ENCODE results near the gene ZNF835.
A peak's percentile ranks its signal among the peaks of the same experiment; 100 is the strongest.
"Not testable (repeated sequence)": the region's sequence is repeated elsewhere in the genome, so short reads cannot be mapped to it uniquely, and the experiment has no call there.

The ZNF835 gene

DNA sequence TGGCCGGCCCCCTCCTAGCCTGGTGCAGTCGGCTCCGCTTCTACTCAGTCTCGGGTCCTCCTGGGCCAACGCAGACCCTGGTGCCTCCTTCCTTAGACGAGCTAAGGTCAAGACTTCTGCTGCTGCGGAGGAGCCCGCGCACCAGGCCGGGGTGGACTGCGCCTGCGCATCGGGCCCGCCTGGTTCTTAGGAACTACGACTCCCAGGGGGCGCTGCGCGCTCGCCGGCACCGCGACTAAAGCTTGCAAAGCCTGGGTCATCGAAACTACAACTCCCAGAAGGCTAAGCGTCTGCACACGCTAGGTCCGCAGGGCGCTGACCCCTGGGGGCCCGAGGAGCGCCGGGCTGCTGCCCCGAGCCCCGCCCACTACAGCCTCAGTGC is at the start of gene ZNF835:
ZNF835 (minus strand) TSS at position 145 of the 382 bp plus-strand sequence. CDS start 6,559 bp downstream, outside the sequence.
- peak; percentile 50 to 69 for DNase-seq (ENCODE audit: low read depth in 2 of 2)

DNA sequence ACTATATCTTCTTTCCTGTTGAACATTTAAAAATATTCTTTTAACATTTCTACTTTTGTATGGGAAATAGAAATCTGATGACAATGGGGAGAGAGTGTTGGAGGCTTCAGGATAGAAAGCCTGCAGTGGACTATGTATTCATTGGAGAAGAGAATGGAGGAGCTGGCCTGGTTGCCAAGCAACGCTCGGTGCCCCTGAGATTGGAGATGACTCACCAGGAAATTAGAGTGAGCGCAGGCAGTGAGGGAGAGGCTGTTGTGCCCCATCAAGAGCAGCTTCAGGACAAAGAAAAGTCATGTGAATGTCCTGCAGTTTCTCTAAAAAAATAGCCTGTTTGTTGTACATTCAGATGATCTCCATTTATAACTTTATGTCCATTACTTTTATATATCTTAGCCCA is 48.7 kb upstream of the ZNF835 start:
- no peak for DNase-seq (ENCODE audit: low read depth in 2 of 2)

DNA sequence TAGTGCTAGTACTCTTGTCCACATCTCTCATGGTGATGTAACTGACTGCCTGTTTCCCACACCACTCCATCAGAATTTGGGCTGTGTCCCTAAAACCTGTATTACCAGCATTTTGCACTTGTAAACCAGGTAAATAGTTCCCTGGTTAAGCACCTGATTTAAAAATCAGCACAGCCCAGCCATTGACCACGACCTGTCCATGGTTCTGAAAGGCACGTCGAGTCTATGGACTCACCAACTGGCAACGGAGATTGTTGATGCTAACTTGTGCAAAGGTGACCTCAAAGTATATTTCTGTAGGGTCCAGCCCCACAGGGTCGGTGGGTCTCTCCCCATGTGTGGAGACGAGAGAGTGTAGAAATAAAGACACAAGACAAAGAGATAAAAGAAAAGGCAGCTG is 46.7 kb upstream of the ZNF835 start:
- no peak for DNase-seq (ENCODE audit: low read depth in 2 of 2)

DNA sequence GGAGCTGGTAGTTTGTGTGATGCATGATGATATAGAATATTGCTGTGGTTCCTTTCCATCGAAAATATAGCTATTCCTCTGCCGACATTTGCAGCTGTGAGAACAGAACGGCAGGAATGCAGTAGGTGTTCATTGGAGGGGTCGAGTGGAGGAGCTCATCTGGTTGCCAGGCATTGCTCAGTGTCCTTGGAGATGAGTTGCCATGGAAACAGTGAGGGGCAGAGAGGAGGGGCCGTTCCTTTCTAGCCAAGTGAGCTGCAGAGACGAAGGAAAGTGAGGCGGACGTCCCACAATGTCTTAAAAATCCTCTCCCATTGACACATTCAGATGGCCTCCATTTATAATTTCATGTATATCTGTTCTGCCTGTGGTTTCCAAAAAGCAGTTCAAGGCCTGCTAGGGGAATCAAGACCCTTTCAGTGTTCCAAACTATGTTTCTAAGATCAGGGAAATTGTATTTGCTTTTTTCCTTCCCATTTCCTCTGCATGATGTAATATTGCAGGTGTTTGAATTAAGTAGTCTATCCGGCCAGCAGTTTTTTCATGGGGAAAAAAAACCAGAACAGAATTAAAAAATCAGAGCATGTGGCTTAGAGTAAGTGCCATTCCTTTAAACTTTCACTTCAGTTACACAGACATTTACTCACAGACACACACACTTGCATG is 41.2 kb upstream of the ZNF835 start:
- DNase-seq (ENCODE audit: low read depth in 2 of 2): no peak

DNA sequence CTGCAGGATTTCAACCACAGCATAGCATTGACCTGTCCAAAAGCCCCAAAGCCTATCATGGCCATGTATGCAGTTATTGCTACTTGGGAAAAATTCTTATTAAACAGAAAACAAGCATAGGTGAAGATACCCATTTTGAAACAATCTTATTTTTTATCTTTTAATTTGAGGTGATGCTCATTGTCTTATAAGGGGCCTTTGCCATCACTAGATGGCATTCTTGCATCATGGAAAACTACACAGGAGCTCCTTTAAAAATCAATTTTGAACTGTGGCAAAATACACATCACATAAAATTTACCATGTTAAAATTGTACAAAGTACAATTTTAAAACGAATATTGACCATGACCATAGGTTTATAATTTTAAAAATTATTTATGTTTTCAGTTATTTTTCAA is 38.9 kb upstream of the ZNF835 start:
- DNase-seq (ENCODE audit: low read depth in 2 of 2): no peak

DNA sequence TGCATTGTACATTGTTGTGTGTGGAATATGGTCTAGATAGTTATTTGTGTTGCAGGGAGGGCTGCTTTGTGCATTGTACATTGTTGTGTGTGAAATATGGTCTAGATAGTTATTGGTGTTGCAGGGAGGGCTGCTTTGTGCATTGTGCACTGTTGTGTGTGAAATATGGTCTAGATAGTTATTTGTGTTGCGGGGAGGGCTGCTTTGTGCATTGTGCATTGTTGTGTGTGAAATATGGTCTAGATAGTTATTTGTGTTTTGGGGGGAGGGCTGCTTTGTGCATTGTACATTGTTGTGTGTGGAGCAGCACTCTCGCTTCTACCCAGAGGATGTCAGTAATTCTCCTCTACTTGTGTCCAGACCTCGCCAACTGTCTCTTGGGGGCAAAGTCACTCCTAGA is 36.3 kb upstream of the ZNF835 start:
- DNase-seq (ENCODE audit: low read depth in 2 of 2): no peak

DNA sequence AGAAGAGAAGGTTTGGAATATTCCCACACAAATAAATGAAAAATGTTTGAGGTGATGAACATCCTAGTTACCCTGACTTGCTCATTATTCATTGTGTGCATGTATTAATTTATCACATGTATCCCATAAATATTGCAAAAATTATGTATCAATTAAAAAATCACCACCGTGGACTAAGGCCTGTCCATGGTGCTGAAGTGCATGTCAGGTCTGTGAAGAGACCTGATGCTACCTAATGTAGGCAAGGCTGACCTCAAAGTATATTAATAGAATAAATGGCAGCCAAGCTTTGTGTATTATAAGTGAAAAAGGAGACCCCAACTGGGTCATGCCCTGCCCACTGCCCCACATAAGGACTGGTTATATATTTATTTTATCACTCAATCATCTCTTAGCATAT is 34.4 kb upstream of the ZNF835 start:
- no peak for DNase-seq (ENCODE audit: low read depth in 2 of 2)

DNA sequence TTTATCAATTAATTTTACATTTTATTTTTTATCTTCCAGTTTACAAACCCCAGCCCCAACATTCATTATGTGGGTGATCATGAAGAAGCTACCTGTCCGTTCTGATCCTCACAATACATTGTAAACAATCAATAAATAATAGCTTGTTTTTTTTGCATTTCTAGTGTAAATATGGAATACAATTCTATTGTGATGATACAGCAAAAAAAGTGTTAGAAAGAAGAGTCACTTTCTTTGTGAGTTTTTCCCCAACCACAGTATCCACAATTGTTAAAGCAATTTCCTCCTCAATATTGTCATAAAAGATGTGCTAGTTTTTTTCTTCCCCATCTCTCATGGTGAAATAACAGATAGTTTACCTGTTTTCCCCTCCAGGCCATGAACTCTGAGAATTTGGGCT is 30.3 kb upstream of the ZNF835 start:
- DNase-seq (ENCODE audit: low read depth in 2 of 2): no peak

DNA sequence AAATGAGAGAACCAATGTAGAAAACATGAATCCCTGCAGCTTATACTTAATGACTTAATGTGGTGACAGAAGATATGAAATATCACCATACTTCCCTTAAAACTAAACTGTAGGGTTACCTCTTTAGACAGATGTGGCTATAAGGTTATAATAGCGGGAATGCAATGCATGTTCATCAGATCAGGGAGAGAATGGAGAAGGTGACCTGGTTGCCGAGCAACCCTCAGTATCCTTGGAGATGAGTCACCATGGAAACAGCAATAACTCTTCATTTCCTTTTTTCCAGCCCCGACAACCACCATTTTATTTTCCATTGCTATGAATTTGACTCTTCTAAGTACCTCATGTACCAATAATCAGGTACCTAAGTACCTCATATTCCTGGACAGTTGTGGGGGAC is 28.0 kb upstream of the ZNF835 start:
- DNase-seq (ENCODE audit: low read depth in 2 of 2): no peak

DNA sequence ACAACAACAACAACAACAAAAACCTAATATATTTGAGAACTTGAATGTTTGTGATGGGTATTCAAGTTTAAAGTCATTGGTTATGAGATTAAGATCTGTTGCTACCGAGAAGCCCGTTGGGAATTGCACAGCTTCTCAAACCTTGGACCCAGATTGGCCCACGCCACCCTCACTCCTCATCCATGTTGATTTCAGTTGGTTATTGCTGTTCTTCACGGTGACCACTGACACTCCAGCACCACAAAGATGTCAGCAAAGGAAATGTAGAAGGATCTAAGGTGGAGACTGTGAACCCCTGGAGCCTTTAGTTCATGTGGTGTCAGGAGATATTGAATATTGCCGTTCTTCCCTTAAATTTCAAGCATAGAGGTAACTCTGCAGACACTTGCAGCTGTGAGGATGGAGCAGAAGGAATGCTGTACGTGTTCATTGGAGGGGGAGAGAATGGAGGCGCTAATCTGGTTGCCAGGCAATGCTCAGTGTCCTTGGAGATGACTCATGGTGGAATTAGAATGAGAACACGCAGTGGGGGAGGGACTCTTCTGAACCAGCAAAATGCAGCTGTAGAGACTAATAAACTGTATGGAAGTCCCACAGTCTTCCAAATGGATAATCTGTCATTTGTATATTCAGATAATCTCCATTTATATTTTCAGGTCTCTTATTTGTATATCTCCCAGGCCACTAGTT is 20.8 kb upstream of the ZNF835 start:
- DNase-seq (ENCODE audit: low read depth in 2 of 2): no peak

DNA sequence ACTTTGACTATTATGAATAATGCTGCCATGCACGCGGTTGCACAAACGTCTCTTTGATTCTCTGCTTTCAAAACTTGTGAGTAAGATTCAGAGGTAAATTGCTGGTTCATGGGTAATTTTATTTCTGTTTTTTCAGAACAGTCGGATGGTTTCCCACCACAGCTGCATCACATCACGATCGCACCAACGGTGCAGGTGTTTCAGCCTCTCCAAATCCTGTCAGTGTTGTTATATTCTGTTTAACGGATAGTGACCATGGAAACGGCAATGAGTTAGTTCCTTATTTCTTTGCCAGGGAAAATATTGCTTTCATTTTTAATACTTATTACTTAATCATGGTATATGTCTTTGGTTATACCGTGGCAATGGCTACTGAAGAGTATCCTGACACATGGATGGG is 19.1 kb upstream of the ZNF835 start:
- no peak for DNase-seq (ENCODE audit: low read depth in 2 of 2)

DNA sequence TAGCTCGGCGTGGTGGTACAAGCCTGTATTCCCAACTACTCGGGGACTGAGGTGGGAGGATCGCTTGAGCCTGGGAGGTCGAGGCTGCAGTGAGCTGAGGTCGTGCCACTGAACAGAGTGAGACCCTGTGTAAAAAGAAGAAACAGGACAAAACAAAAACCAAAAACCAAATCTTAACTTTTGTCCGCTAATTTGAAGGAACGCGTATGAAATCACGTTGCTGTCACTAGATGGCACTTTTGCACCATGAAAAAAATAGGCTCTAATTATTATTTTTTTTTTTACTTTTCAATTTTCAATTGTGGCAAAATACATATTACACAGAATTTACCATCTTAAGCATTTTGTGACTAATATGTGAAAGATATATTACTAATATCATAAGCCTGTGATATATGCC is 17.6 kb upstream of the ZNF835 start:
- no peak for DNase-seq (ENCODE audit: low read depth in 2 of 2)

DNA sequence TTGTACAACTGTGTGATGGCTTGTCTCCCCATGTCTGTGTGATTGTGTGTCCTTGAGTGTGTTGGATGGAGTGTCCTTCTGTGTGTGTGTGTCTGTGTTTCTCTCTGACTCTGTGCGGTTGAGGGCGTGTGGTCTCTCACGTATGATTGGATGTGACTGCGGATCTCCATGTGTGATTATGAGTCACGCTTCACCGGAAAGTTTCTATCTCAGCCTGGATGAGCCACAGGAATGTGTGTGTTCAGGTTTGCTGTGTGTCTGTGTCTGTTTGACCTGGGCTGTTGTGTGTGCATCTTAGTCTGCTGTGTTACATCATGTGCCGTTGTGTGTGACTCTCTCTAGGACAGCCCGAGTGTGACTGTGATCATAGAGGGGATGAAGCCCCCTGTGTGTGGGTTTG is 15.5 kb upstream of the ZNF835 start:
- DNase-seq (ENCODE audit: low read depth in 2 of 2): no peak

DNA sequence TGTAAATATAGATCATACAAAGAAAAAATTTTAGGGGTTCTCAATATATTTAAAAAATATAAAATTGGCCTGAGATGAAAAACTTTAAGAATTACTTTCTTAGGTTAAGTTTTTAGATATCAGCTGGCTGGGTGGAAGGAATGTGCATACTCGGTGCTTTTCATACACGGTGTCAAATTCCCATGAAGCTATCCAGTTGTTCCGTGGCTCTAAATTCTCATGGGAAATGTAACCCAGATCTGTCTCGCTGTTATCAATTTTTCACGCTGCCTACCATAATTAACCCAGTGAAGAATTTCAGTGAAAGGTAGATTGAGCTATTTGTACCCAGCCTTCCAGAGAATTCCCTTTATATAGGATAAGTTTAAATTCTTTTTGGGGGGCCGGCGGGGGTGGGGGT is 11.6 kb upstream of the ZNF835 start:
- DNase-seq (ENCODE audit: low read depth in 2 of 2): no peak

DNA sequence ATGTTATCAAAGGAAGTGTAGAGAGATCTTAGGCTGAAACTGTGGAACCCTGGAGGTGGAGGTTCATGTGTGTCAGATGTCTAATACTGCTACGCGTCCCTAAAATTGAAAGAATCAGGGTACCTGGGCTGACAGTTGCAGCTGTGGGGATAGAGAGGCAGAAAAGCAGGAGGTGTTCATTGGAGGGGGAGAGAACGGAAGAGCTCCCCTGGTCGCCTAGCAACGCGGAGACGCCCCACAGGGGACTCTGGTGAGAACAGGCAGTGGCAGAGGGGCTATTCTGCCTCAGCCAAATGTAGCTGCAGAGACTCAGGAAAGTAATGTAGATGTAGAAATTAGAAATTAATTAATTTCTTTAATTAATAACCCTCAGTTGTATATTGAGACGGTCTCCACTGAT is 10.1 kb upstream of the ZNF835 start:
- DNase-seq (ENCODE audit: low read depth in 2 of 2): no peak

DNA sequence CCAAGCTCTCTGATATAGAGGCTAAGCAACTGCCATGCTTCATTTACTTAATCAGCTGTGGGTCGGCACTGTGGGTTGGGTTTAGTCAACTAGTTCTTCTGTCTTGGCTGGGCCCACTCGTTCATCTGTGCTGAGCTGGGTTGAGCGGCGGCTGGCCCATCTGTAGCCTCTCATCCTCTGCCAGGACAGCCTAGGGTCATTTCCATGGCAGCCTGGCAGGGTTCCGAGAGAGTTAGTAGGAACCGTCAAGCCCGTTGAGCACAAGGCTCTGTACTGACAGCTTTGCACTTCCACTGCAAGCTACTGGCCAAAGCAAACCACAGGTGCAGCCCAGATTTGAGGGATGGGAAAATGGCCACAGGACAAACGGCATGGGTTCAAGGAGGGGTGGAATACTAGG is 6.6 kb upstream of the ZNF835 start:
- DNase-seq (ENCODE audit: low read depth in 2 of 2): no peak

DNA sequence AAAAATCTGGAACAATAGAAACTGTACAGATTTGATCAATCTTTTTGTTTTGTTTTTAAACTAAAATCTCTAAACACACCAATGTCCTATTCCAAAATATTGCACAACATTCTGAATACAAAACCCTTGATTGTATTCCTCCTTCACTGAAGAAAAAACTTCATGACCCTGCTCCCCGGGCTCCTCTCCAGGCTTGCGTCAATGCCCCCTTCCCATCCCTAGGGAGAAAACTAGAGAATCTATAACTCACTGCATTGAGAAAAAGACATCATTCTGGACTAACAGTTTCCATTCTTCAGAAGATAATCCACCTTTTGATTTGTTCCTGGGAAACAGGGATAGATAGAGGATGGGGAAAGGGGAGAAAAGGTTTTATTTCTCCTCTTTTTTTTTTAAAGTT is 1.1 kb upstream of the ZNF835 start:
- not testable (repeated sequence) for DNase-seq (ENCODE audit: low read depth in 2 of 2)

DNA sequence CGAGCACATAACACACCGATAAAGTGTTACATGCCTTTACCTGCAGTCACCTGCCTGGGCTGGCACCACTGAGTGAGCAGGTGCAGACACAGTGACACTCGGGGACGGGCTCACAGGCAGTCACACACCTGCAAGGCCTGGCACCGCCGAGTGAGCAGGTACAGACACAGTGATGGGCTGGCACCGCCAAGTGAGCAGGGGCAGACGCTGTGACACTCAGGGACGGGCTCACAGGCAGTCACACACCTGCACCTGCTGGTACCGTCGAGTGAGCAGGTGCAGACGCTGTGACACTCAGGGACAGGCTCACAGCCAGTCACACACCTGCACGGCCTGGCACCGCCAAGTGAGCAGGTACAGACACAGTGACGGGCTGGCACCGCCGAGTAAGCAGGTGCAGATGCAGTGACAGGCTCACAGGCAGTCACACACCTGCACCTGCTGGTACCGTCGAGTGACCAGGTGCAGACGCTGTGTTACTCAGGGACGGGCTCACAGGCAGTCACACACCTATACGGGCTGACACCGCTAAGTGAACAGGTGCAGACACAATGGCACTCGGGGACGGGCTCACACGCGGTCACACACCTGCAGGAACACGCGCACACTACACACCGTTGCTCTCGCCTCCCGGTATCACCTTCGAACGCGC is 470 bp downstream of the ZNF835 start:
- no peak for DNase-seq (ENCODE audit: low read depth in 2 of 2)

DNA sequence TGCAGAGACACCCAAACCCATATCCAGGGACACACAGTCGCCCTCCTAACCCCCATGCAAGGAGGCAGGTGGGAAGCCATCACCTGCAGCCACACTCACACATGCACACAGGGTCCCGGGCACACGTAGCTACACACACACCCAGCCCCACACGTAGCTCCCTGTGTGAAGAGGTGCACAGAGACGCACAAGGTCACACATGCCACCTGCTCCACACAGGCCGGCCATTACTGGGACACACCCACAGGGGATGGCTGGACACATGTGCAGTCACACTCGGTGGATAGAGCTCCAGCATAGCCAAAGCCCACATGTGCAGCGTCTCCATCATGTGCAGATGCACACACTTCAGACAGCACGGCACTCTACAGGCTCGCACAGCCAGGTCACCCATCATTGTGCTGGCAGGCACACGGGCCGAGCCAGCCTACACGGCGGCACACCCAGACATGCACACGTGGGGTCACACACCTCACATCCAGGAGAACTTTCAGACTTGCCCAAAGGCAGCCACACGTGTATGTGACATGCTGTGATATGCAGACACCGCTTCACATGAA is 1.1 kb downstream of the ZNF835 start:
- no peak for DNase-seq (ENCODE audit: low read depth in 2 of 2)

DNA sequence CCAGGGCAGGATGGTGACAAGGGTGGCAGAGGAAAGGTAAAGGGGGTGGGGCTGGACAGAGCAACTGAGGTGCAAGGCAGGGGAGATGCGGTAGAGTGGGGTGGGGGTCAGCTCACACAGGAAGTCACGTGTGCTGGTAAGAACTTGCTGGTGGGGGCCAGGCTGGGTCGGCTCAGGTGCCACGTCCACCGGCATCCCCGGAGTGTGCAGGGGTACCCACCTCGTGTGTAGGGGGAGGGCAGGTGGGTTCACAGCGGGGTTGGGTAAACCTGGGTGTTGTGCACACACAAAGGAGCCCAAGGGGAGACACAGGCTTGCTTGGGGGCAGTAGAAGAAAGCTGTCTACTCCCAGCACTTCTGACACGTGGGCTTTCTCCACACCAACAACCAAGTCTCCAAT is 2.9 kb downstream of the ZNF835 start:
- no peak for DNase-seq (ENCODE audit: low read depth in 2 of 2)

DNA sequence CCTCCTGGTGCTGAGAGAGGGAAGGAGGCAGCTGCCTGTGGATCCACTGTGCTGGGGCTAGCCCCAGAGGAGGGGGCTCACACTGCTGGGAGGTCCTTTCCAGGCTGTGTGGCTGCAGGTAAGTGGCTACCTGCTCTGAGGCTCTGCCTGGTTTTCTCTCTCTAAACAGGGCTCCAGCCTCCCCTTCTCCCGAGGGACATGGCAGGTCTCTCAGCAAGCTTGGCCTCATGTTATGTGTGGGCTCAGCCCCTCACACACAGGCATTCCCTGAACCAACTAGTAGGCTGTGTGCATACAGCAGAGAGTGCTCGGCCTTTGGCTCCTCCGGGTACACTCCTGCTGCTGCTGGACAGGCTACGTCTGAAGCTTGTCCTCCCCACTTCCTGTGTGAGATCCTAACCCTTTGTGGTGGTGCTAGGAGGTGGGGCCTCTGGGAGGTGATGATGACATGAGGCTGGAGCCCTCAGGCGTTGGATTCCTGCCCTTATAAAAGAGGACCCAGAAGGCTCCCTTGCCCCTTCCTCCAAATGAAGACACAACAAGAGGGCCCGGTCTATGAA is 4.2 kb downstream of the ZNF835 start:
- no peak for DNase-seq (ENCODE audit: low read depth in 2 of 2)

DNA sequence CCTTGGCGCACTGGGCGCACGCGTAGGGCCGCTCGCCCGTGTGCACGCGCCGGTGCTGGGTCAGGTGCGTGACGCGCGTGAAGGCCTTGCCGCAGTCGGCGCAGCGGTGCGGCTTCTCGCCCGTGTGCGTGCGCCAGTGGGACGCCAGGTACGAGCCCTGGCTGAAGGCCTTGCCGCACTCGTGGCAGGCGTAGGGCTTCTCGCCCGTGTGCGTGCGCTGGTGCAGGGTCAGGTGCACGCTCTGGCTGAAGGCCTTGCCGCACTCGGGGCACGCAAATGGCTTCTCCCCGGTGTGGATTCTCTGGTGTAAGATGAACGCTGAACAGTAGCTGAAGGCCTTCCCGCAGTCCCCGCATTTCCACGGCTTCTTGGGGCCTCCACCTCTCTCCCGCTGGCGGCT is 7.0 kb downstream of the ZNF835 start:
- no peak for DNase-seq (ENCODE audit: low read depth in 2 of 2)
